SU-DHL-6 (cell line): Measurements from ENCODE around the gene FBXL4.

Experiments used
- H2AFZ ChIP-seq: fragments of 200-600 bp; sonication (generic); 2 replicates; pipeline ENCODE4 v1.6.1; 2014; ENCODE audit warnings: low read depth, mild to moderate bottlenecking, moderate library complexity, mixed read lengths, antibody characterized with exemption, low read length; ENCODE audit not compliant: severe bottlenecking
- H3F3A ChIP-seq: fragments of 200-600 bp; shearing (Covaris generic); 2 replicates; pipeline ENCODE4 v1.6.0; 2016; ENCODE audit warnings: antibody characterized with exemption, mild to moderate bottlenecking; ENCODE audit not compliant: insufficient read depth
- H3K27ac ChIP-seq: fragments of 200-600 bp; sonication (generic); 2 replicates; pipeline ENCODE4 v1.5.1; 2016; ENCODE audit warnings: low read depth, mild to moderate bottlenecking, low read length, moderate library complexity, mixed read lengths
- H3K27me3 ChIP-seq: fragments of 200-600 bp; sonication (generic), shearing (Covaris generic); 2 replicates; pipeline ENCODE4 v1.6.0; 2014; ENCODE audit warnings: mild to moderate bottlenecking, low read length
- H3K36me3 ChIP-seq: fragments of 200-600 bp; sonication (generic); 2 replicates; pipeline ENCODE4 v1.6.1; 2014; ENCODE audit warnings: mild to moderate bottlenecking, low read length, mixed read lengths
- H3K4me2 ChIP-seq: fragments of 300-600, 200-600 bp; shearing (Covaris generic), sonication (generic); 2 replicates; pipeline ENCODE4 v1.6.0; 2014; ENCODE audit warnings: low read length, low read depth, mild to moderate bottlenecking; ENCODE audit not compliant: poor library complexity, severe bottlenecking
- H3K4me3 ChIP-seq: fragments of 200-600 bp; sonication (generic); 2 replicates; pipeline ENCODE4 v1.5.1; 2014; ENCODE audit warnings: antibody characterized with exemption, low read length, mild to moderate bottlenecking, mixed read lengths; ENCODE audit not compliant: insufficient read depth, poor library complexity, severe bottlenecking
- H3K79me2 ChIP-seq: fragments of 200-600 bp; sonication (generic); 2 replicates; pipeline ENCODE4 v1.6.1; 2014; ENCODE audit warnings: mild to moderate bottlenecking, low read length, moderate library complexity; ENCODE audit not compliant: insufficient read depth
- H3K9ac ChIP-seq: fragments of 200-600 bp; sonication (generic); 2 replicates; pipeline ENCODE4 v1.7.0; 2014; ENCODE audit warnings: mild to moderate bottlenecking, low read length
- H3K9me2 ChIP-seq: fragments of 200-600 bp; sonication (generic); replicated peaks from 2 replicates; pipeline ENCODE4 v1.6.1; 2014; ENCODE audit warnings: low read length; ENCODE audit not compliant: insufficient read depth
- H3K9me3 ChIP-seq: fragments of 200-600 bp; sonication (generic); 2 replicates; pipeline ENCODE4 v1.6.1; 2014; ENCODE audit warnings: low read length, mixed read lengths; ENCODE audit not compliant: insufficient read depth
- H4K20me1 ChIP-seq: fragments of 200-600 bp; sonication (generic); 2 replicates; pipeline ENCODE4 v1.6.1; 2014; ENCODE audit warnings: low read depth, mild to moderate bottlenecking, antibody characterized with exemption, low read length, moderate library complexity, mixed read lengths
- EZH2phosphoT487 ChIP-seq: fragments of 200-600 bp; sonication (generic), shearing (Covaris generic); conservative IDR thresholded peaks from 2 replicates; pipeline ENCODE4 v1.6.1; 2018; ENCODE audit warnings: mild to moderate bottlenecking, antibody characterized with exemption, low read length, moderate library complexity, mixed read lengths
- TF ChIP-seq, protein P1 (sequence below): fragments of 200-600 bp; sonication (generic); IDR thresholded peaks from one replicate; pipeline ENCODE4 v1.5.1; 2017; ENCODE audit warnings: antibody characterized with exemption, mild to moderate bottlenecking, low read length, moderate library complexity; ENCODE audit not compliant: insufficient read depth, poor library complexity, severe bottlenecking

The FBXL4 gene

DNA sequence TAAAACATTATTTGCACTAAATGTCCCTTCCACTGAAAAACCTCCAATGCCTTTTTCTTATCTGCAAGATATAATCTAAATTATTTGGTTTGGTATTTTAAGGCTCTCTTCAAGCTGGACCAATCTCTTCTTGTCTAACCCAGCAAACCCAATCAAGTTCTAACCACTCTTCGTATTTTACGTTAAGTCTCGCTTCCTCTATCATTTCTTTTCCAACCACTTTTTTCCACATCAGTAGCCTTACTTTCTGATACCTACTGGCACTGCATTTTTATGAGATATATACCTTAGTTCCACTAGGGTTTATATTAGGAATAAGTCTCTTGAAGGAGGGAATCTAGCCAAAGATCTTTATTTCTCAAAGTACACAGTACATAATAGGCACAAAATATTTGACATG lies 19.1 kb downstream of the FBXL4 start:
- Histone ChIP-seq H3K9me2 (no peaks in the 10 kb centered on the region), H3K9me3 (no peaks in the 10 kb centered on the region), H3F3A (no peaks in the 10 kb centered on the region), H3K27me3 (no peaks in the 10 kb centered on the region), H4K20me1 (no peaks in the 10 kb centered on the region), H3K4me3 (no peak overlapping the region), H3K27ac (no peak overlapping the region), H3K4me2 (no peak overlapping the region), H2AFZ (no peak overlapping the region), H3K79me2 (peaks cover 46% of the 10 kb centered on the region), H3K36me3 (peaks cover 5% of the 10 kb centered on the region), H3K9ac (no peak overlapping the region)
- TF ChIP-seq, protein P1, sequence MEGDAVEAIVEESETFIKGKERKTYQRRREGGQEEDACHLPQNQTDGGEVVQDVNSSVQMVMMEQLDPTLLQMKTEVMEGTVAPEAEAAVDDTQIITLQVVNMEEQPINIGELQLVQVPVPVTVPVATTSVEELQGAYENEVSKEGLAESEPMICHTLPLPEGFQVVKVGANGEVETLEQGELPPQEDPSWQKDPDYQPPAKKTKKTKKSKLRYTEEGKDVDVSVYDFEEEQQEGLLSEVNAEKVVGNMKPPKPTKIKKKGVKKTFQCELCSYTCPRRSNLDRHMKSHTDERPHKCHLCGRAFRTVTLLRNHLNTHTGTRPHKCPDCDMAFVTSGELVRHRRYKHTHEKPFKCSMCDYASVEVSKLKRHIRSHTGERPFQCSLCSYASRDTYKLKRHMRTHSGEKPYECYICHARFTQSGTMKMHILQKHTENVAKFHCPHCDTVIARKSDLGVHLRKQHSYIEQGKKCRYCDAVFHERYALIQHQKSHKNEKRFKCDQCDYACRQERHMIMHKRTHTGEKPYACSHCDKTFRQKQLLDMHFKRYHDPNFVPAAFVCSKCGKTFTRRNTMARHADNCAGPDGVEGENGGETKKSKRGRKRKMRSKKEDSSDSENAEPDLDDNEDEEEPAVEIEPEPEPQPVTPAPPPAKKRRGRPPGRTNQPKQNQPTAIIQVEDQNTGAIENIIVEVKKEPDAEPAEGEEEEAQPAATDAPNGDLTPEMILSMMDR: no peak
- no peak for TF ChIP-seq EZH2phosphoT487

DNA sequence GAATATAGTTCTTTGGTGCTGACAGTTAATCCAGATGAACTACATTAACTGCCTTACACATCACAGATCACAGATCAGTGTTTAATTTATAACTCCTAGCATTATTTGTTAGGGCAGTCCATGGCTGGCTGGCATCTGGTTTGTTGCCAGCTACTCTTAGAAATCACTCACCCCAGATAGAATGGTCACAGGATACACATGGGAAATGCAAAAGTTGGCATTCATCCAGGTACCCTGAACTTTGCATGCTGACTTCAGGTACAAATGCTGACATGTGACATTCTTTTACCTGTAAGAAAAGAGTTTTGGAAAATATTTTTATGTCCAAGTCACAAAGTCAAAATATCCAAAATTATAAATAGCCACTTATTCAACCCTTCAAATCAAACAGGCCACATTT lies 20.2 kb downstream of the FBXL4 start:
- Histone ChIP-seq H3K79me2 (peaks cover 35% of the 10 kb centered on the region), H4K20me1 (no peaks in the 10 kb centered on the region), H3K4me2 (no peak overlapping the region), H3K36me3 (peaks cover 5% of the 10 kb centered on the region), H3K27ac (no peak overlapping the region), H3K9ac (no peak overlapping the region), H3F3A (no peaks in the 10 kb centered on the region), H2AFZ (no peak overlapping the region), H3K4me3 (no peak overlapping the region), H3K9me3 (no peaks in the 10 kb centered on the region), H3K27me3 (no peaks in the 10 kb centered on the region), H3K9me2 (no peaks in the 10 kb centered on the region)
- TF ChIP-seq, protein P1: no peak
- TF ChIP-seq EZH2phosphoT487: no peak

DNA sequence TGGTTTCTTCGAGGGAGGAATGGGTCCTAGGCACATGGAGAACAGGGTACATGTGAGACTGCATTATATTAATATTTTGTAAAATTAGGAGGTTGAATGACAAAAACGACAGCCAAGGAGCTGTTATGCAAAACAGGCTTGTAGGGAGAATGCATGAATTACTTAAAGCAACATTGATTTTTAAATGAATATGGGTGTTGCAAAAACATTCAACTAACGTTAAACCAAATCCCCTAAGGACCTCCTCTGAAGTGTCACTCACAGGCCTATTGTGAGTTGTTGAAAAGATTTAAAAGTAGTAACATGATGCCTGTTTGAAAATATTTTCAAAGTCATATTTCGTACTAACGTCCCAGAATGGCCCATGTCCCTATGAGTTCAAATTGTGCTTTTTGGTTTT lies 21.9 kb downstream of the FBXL4 start:
- Histone ChIP-seq H3K9ac (no peak overlapping the region), H3K79me2 (peaks cover 22% of the 10 kb centered on the region), H4K20me1 (no peaks in the 10 kb centered on the region; the same call in 1 of the 2 replicates), H3F3A (no peaks in the 10 kb centered on the region), H3K4me3 (no peak overlapping the region), H3K9me2 (no peaks in the 10 kb centered on the region), H2AFZ (no peak overlapping the region), H3K27ac (no peak overlapping the region), H3K36me3 (peaks cover 5% of the 10 kb centered on the region), H3K9me3 (no peaks in the 10 kb centered on the region), H3K27me3 (no peaks in the 10 kb centered on the region), H3K4me2 (no peak overlapping the region)
- TF ChIP-seq EZH2phosphoT487: no peak
- TF ChIP-seq, protein P1: no peak
